Mucosa of rectum (tissue), 2 donors: ENCODE data around the gene ORC6.

Experiments used
- H3K27ac ChIP-seq, 2 donors: one replicate each; pipeline ENCODE4 v1.7.0; 2013; ENCODE audit warnings: inconsistent platforms in 2 of 2, low read depth in 2 of 2, low read length in 2 of 2
- H3K27me3 ChIP-seq, 2 donors: one replicate each; pipeline ENCODE4 v1.7.0; 2013; ENCODE audit warnings: low read length in 2 of 2; ENCODE audit not compliant: control insufficient read depth in 2 of 2, insufficient read depth in 2 of 2
- H3K36me3 ChIP-seq, 2 donors: one replicate each; pipeline ENCODE4 v1.7.0; 2013; ENCODE audit warnings: low read length in 2 of 2; ENCODE audit not compliant: control insufficient read depth in 2 of 2, insufficient read depth in 2 of 2
- H3K4me1 ChIP-seq, 2 donors: one replicate each; pipeline ENCODE4 v1.7.0; 2013; ENCODE audit warnings: low read length in 2 of 2, mild to moderate bottlenecking in 1 of 2; ENCODE audit not compliant: control insufficient read depth in 2 of 2, insufficient read depth in 2 of 2
- H3K4me3 ChIP-seq, 2 donors: one replicate each; pipeline ENCODE4 v1.7.0; 2013; ENCODE audit warnings: low read length in 2 of 2
- H3K9ac ChIP-seq, 2 donors: one replicate each; pipeline ENCODE4 v1.7.0; 2013; ENCODE audit warnings: low read length in 2 of 2, low read depth in 1 of 2, mild to moderate bottlenecking in 1 of 2
- H3K9me3 ChIP-seq, 2 donors: one replicate each; pipeline ENCODE4 v1.7.0; 2013; ENCODE audit warnings: low read length in 2 of 2; ENCODE audit not compliant: control insufficient read depth in 2 of 2
- donor health status: healthy.
- donor health status: Normal muscosa, but diverticular disease.

The ORC6 gene

GRCh38 chr16:46730801-46731690 lies 41.6 kb downstream of the ORC6 start:
- no peaks in the 10 kb centered on the region for H3K36me3 ChIP-seq

GRCh38 chr16:46731691-46732555 lies 42.5 kb downstream of the ORC6 start:
- Histone ChIP-seq H3K4me3 (no peak overlapping the region), H3K4me1 (no peaks in the 10 kb centered on the region), H3K27ac (no peak overlapping the region), H3K9ac (no peak overlapping the region), H3K27me3 (no peaks in the 10 kb centered on the region), H3K9me3 (no peaks in the 10 kb centered on the region), H3K36me3 (no peaks in the 10 kb centered on the region)

More at GRCh38 chr16:46730801-46731690, 41.6 kb downstream of the ORC6 start:
- Histone ChIP-seq H3K27me3 (no peaks in the 10 kb centered on the region), H3K4me1 (no peaks in the 10 kb centered on the region), H3K27ac (no peak overlapping the region), H3K9ac (no peak overlapping the region), H3K4me3 (no peak overlapping the region), H3K9me3 (no peaks in the 10 kb centered on the region)

GRCh38 chr16:46732561-46732960 lies 43.1 kb downstream of the ORC6 start:
- Histone ChIP-seq H3K9ac (no peak overlapping the region), H3K4me3 (no peak overlapping the region), H3K27me3 (no peaks in the 10 kb centered on the region), H3K36me3 (no peaks in the 10 kb centered on the region), H3K9me3 (no peaks in the 10 kb centered on the region), H3K4me1 (no peaks in the 10 kb centered on the region), H3K27ac (no peak overlapping the region)

GRCh38 chr16:46733319-46733830 lies 43.9 kb downstream of the ORC6 start:
- no peak overlapping the region for H3K27ac ChIP-seq
- H3K36me3 ChIP-seq: no peaks in the 10 kb centered on the region
- H3K9ac ChIP-seq: no peak overlapping the region
- no peaks in the 10 kb centered on the region for H3K4me1 ChIP-seq
- H3K9me3 ChIP-seq: no peaks in the 10 kb centered on the region
- no peak overlapping the region for H3K4me3 ChIP-seq
- no peaks in the 10 kb centered on the region for H3K27me3 ChIP-seq

GRCh38 chr16:46736695-46737094 lies 47.2 kb downstream of the ORC6 start:
- Histone ChIP-seq H3K9ac (no peak overlapping the region), H3K27me3 (no peaks in the 10 kb centered on the region), H3K36me3 (no peaks in the 10 kb centered on the region), H3K4me1 (no peaks in the 10 kb centered on the region), H3K27ac (no peak overlapping the region), H3K4me3 (no peak overlapping the region), H3K9me3 (no peaks in the 10 kb centered on the region)

GRCh38 chr16:46737621-46738214 lies 48.3 kb downstream of the ORC6 start:
- H3K4me3 ChIP-seq: no peak overlapping the region
- no peaks in the 10 kb centered on the region for H3K4me1 ChIP-seq
- no peaks in the 10 kb centered on the region for H3K9me3 ChIP-seq
- no peaks in the 10 kb centered on the region for H3K36me3 ChIP-seq
- no peak overlapping the region for H3K9ac ChIP-seq
- no peaks in the 10 kb centered on the region for H3K27me3 ChIP-seq
- no peak overlapping the region for H3K27ac ChIP-seq

GRCh38 chr16:46739934-46740333 lies 50.5 kb downstream of the ORC6 start:
- H3K4me3 ChIP-seq: no peak overlapping the region
- H3K27me3 ChIP-seq: no peaks in the 10 kb centered on the region
- H3K9ac ChIP-seq: no peak overlapping the region
- H3K36me3 ChIP-seq: no peaks in the 10 kb centered on the region
- H3K27ac ChIP-seq: no peak overlapping the region
- H3K9me3 ChIP-seq: no peaks in the 10 kb centered on the region
- peaks cover 0 to 3% of the 10 kb centered on the region in 2 donors for H3K4me1 ChIP-seq

GRCh38 chr16:46743232-46743719 lies 53.8 kb downstream of the ORC6 start:
- H3K9me3 ChIP-seq: no peaks in the 10 kb centered on the region
- no peaks in the 10 kb centered on the region for H3K36me3 ChIP-seq
- no peak overlapping the region for H3K9ac ChIP-seq
- H3K27ac ChIP-seq: peak overlapping the region in 1 of 2 donors; percentile 63
- H3K27me3 ChIP-seq: no peaks in the 10 kb centered on the region
- peaks cover 0 to 3% of the 10 kb centered on the region in 2 donors for H3K4me1 ChIP-seq
- H3K4me3 ChIP-seq: no peak overlapping the region

- no peak overlapping the region for H3K27ac ChIP-seq
- H3K4me3 ChIP-seq: no peak overlapping the region
- H3K9ac ChIP-seq: no peak overlapping the region
- H3K27me3 ChIP-seq: no peaks in the 10 kb centered on the region
- H3K9me3 ChIP-seq: no peaks in the 10 kb centered on the region
- no peaks in the 10 kb centered on the region for H3K36me3 ChIP-seq
- peaks cover 0 to 3% of the 10 kb centered on the region in 2 donors for H3K4me1 ChIP-seq
Measured at GRCh38 chr16:46745617-46746016, 56.2 kb downstream of the ORC6 start.
